Left ventricle myocardium inferior (tissue), 1 donor: ENCODE data around the gene CACNA2D1. TPM values are rescaled to one million over a fixed set of nuclear protein-coding genes. Genes with fewer than 3 reads are reported as not detected.
"Not testable (repeated sequence)": the region's sequence is repeated elsewhere in the genome, so short reads cannot be mapped to it uniquely, and the experiment has no call there.

Source experiments
- DNase-seq: peaks from one replicate; pipeline ENCODE4 v3.0.0-alpha.2; 2020
- H3K27ac ChIP-seq: fragments of 200-600 bp; replicated peaks from 2 replicates; pipeline ENCODE4 v1.8.0; 2021
- H3K27me3 ChIP-seq: fragments of 200-600 bp; 2 replicates; pipeline ENCODE4 v1.8.0; 2021; ENCODE audit warnings: low read depth
- H3K36me3 ChIP-seq: fragments of 200-600 bp; 2 replicates; pipeline ENCODE4 v1.8.0; 2021
- H3K4me1 ChIP-seq: fragments of 200-600 bp; 2 replicates; pipeline ENCODE4 v1.8.0; 2021
- H3K4me3 ChIP-seq: fragments of 200-600 bp; 2 replicates; pipeline ENCODE4 v1.8.0; 2021; ENCODE audit warnings: mild to moderate bottlenecking, moderate library complexity
- H3K9me3 ChIP-seq: fragments of 200-600 bp; replicated peaks from 2 replicates; pipeline ENCODE4 v1.8.0; 2021
- intact Hi-C: fragments of 100-400 bp; cut with micrococcal nuclease; formaldehyde crosslinking; loops from one replicate; pipeline ENCODE4 v1.11.0; 2022
- total RNA-seq: library from RNA; stranded (reverse); fragmentation: NEBNext Ultra II Directional; extraction: Animal tissue kit (Norgen Biotek cat#: 25700); gene quantifications from one replicate; pipeline ENCODE4 v1.2.1, GENCODE V29; 2021
- TF ChIP-seq, protein P1 (sequence below): fragments of 200-600 bp; IDR thresholded peaks from 2 replicates; pipeline ENCODE4 v1.8.0; 2021; ENCODE audit warnings: antibody characterized with exemption, mild to moderate bottlenecking, borderline replicate concordance
- donor health status: DM: no; HTN: yes; CAD: no; lungs with severe emphysema.

The CACNA2D1 gene
- total RNA-seq, 1 donor from 2014 or later, result 64.6 TPM

DNA sequence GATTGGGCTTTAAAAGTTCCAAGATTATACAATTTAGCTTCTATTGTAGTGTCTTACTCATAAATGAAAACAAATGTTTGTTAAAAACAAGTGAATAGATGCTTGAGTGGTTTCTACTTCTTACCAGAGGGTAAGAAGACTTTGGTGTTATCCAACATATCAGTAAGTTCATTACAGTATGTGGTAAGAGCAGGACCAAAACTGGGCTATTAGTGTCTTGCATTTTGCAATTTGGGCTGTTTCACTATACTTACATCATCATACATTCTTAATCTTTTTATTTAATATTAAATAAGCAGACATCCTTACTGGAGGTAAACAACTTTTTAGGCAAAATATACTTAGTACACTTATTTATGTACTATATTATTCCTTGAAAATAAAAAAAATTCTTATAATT, 425.4 kb downstream of the CACNA2D1 start:
- Histone ChIP-seq H3K4me1 (peaks cover 21% of the 10 kb centered on the region), H3K36me3 (no peaks in the 10 kb centered on the region)
- intact Hi-C loops, result no loop called here

DNA sequence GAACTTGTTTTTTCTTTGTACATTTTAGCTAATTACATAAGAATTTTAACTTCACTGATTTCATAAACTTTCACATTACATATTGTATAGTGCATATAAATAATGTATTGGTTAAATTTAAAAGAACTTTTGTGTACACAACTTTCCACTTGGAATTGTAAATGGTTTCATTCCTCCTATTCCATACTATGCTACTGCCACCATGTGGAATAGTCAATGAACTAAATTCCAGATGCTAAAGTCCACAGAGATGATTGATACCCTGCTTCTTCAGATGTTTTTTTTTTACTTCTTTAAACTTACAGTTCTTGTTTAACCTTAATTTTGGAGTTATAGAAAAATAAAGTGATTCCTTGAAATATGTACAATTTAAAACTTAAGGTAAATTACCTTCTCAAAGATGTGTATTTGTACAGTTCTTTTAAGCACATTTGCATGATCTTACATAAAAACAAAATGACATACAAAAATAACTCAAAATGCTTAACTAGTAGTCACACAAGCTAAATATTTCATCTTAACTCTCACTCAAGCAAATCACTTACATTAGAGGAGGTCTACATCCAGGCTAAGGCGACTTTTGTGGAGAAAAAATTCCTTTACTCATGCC, 426.1 kb downstream of the CACNA2D1 start:
- intact Hi-C loops, result no loop called here
- Histone ChIP-seq H3K27me3 (no peaks in the 10 kb centered on the region), H3K4me3 (no peak overlapping the region), H3K27ac (no peak overlapping the region), H3K9me3 (no peaks in the 10 kb centered on the region), H3K36me3 (no peaks in the 10 kb centered on the region), H3K4me1 (peaks cover 21% of the 10 kb centered on the region)
- DNase-seq, result no peak
- TF ChIP-seq, protein P1, sequence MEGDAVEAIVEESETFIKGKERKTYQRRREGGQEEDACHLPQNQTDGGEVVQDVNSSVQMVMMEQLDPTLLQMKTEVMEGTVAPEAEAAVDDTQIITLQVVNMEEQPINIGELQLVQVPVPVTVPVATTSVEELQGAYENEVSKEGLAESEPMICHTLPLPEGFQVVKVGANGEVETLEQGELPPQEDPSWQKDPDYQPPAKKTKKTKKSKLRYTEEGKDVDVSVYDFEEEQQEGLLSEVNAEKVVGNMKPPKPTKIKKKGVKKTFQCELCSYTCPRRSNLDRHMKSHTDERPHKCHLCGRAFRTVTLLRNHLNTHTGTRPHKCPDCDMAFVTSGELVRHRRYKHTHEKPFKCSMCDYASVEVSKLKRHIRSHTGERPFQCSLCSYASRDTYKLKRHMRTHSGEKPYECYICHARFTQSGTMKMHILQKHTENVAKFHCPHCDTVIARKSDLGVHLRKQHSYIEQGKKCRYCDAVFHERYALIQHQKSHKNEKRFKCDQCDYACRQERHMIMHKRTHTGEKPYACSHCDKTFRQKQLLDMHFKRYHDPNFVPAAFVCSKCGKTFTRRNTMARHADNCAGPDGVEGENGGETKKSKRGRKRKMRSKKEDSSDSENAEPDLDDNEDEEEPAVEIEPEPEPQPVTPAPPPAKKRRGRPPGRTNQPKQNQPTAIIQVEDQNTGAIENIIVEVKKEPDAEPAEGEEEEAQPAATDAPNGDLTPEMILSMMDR, result peak; percentile 60

More for the DNA sequence above, 425.4 kb downstream of the CACNA2D1 start:
- Histone ChIP-seq H3K27ac (no peak overlapping the region), H3K9me3 (no peaks in the 10 kb centered on the region), H3K27me3 (no peaks in the 10 kb centered on the region), H3K4me3 (no peak overlapping the region)
- DNase-seq, result no peak
- TF ChIP-seq, protein P1, result no peak

DNA sequence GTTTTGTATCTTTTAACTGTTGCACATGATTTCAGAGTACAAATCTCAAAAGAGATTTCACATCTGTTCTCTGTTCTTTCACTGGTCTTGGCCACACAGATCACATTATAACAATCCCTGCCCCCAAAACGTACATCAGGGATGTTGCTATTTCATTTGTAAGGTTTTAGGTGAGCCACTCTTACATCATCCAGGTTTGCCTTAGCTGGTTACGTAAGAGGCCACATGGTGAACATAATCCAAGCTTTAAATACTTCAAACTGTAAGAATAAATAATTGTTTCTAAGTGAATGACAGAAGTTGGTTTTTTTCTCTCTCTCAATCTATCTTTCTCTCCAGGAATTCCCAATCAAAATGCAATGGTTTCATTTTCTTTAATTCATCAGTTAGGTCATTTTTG, 427.8 kb downstream of the CACNA2D1 start:
- Histone ChIP-seq H3K36me3 (peaks cover 9% of the 10 kb centered on the region), H3K4me3 (no peak overlapping the region), H3K9me3 (no peaks in the 10 kb centered on the region), H3K27me3 (no peaks in the 10 kb centered on the region), H3K27ac (no peak overlapping the region), H3K4me1 (peaks cover 5% of the 10 kb centered on the region)
- no peak for DNase-seq
- intact Hi-C loops, result no loop called here
- TF ChIP-seq, protein P1, result no peak

DNA sequence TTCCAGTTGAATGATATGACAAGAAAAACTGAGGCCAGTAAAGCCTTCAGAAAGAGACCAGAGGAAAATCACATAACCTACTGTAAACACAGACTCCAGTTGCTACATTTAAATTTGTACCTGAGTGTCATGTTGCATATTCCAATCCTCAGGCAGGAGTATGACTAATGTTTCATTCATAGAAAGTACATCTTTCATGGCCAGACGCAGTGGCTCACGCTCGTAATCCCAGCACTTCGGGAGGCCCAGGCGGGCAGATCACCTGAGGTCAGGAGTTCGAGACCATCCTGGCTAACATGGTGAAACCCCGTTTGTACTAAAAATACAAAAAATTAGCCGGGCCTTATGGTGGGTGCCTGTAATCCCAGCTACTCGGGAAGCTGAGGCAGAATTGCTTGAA, 429.0 kb downstream of the CACNA2D1 start:
- H3K27ac ChIP-seq, H3K4me1 ChIP-seq, intact Hi-C loops, H3K4me3 ChIP-seq, H3K27me3 ChIP-seq, H3K36me3 ChIP-seq, DNase-seq, H3K9me3 ChIP-seq: not testable (repeated sequence)

DNA sequence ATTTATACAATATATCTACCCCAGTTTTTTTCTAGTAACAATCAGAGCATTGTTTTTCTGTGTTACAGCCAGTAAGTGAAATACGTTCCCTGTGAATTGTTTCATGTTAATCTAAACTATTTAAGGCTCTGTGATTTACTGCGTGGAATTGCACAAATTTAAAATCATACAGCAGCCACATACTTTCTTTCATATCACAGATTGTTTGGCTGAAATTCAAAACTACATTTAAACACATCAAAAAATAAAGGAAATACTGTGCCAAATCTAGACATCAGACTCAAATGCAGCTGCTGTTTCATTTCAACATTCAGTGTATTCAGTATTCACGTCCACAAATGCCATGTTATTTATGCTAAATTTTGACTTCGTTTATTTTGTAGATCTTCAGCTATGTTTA, 431.1 kb downstream of the CACNA2D1 start:
- no peak for DNase-seq
- H3K27ac ChIP-seq, result no peak overlapping the region
- intact Hi-C loops, result no loop called here
- H3K4me3 ChIP-seq, result no peak overlapping the region
- peaks cover 9% of the 10 kb centered on the region for H3K36me3 ChIP-seq
- TF ChIP-seq, protein P1, result no peak
- peaks cover 9% of the 10 kb centered on the region for H3K4me1 ChIP-seq
- no peaks in the 10 kb centered on the region for H3K9me3 ChIP-seq
- H3K27me3 ChIP-seq, result no peaks in the 10 kb centered on the region

DNA sequence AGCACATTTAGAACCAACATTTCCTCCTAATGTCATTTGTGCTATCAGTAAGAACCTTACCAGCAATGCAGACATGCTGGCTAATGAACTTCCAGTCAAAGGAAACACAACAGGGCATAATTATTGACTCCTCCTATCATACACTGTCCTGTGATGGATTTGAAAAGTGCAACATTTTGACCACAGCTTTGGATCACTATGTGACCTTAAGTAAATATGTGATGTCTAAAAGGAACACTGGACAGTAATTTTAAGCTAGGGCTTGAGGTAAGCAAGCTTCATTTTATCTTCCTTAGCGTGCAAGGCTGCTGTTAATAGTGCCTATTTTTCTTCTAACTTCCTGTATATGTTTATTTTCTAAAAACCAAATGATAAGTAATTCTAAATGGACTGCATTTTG, 433.2 kb downstream of the CACNA2D1 start:
- Histone ChIP-seq H3K36me3 (peaks cover 9% of the 10 kb centered on the region), H3K27ac (no peak overlapping the region), H3K4me3 (no peak overlapping the region), H3K9me3 (no peaks in the 10 kb centered on the region), H3K4me1 (peaks cover 14% of the 10 kb centered on the region), H3K27me3 (no peaks in the 10 kb centered on the region)
- DNase-seq, result no peak
- intact Hi-C loops, result no loop called here
- TF ChIP-seq, protein P1, result no peak
